ENCODE measurements around the gene DNM3.

DNM3 gene

GRCh38 chr1:172118618-172119017, 277.3 kb downstream of the DNM3 start:
- no peak for DNase-seq

- no peak for DNase-seq
These were observed 277.9 kb downstream of the DNM3 start for GRCh38 chr1:172119184-172119583.

DNA sequence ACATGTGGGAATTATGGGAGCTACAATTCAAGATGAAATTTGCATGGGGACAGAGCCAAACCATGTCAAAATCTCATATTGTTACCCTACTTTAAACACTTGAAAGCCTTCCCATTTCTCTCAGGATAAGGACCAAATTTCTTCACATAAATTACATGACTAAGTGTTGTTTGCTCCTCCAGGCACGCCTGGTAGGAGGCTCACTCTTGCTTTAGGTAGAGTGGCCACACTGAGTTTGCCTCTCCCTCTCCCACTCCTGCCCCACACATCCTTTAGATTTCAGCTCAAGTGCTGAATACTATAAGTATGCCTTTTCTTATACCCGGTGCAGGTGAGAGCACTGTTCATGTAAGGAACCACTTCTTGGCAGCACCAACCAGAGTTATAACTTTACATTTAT, 279.1 kb downstream of the DNM3 start:
- DNase-seq = no peak

DNA sequence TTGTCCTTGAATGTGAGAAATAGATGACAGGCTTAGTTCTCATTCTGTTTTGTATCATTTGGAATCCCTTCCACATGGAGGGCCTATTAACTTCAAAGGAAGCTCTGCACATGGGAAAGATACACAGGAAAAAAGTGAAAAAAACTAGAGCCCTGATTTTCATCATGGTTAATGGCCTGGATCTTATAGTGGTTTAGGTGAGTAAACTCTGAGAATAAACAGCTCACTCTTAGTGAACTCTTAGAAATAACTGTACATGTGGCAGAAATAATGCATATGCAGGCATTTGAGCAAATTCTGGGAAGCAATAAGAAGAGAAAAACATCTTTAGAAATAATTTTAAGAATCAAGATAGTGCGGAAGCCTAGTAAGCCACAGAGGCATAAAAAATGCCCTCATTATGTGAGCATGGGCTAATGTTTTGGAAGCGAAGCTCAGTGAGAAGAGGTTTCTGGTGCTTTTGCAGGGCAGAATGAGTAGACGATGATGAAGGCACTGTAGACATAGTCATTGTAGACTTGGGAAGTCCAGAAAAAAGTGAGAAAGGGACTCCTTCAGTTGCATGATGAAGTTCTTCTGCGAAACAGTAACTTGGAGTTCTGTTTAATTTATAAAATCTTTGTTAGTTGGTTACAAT, 279.9 kb downstream of the DNM3 start:
- no peak for DNase-seq

GRCh38 chr1:172122381-172122780, 281.1 kb downstream of the DNM3 start:
- DNase-seq = no peak

GRCh38 chr1:172125250-172125649, 284.0 kb downstream of the DNM3 start:
- no peak for DNase-seq

DNA sequence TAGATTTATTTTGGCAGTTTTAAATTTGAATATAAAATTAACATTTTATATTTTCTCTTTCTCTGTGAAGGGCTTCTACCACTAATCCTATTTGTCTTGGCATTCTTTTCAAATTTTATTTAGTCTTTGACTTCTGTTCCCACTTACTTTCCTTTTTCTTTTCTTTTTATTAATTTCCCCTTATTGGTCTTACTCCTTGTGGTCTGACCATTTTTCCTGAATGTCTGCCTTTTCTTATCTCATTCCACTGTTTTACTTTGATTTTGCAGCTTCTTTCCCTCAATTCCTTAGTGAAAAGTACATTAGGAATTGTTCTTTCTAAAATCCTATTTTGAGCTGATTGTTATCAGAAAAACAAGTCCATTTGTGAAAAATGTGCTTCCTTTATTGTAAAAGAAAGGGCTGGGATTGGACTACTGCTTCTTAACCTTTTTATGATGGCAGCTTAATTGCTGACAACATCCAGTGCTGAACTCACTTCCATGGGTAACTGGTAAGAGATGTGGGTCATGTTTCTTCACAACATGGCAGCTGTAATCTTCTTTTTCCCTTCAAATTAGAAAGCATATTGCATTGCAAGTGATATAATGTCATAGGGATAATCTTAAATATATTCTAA, 284.6 kb downstream of the DNM3 start:
- no peak for DNase-seq

GRCh38 chr1:172132836-172133235, 291.5 kb downstream of the DNM3 start:
- no peak for DNase-seq

DNA sequence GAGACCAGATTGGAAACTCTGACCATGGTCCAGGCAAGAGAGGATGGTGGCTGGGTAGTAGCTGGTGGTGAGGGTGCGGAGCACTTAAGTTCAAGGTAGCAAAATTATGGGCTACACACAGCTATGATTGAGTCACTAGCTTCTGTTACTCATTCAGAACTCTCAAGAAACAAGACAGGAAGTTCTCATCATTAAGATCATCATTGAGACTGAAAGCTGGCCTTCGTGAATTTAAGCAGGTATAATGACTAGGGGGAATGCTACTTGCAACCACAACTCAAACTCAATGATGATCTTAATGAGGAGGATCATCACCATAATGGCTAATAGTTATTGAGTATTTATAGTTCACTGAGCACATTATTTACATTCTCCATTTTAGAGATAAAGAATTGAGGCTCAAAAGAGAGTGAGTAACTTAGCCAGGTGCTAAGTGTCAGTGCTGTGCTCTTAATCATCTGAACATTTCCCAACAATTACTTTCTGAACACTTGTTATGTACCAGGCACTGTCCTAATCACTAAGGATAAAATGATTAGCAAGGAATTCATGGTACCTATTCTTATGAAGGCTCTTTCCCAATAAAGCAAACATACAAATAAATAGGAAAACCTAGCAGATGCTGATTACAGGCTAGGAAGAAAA, 292.9 kb downstream of the DNM3 start:
- DNase-seq = no peak

- no peak for DNase-seq
These were observed 293.9 kb downstream of the DNM3 start for GRCh38 chr1:172135076-172135672.

DNA sequence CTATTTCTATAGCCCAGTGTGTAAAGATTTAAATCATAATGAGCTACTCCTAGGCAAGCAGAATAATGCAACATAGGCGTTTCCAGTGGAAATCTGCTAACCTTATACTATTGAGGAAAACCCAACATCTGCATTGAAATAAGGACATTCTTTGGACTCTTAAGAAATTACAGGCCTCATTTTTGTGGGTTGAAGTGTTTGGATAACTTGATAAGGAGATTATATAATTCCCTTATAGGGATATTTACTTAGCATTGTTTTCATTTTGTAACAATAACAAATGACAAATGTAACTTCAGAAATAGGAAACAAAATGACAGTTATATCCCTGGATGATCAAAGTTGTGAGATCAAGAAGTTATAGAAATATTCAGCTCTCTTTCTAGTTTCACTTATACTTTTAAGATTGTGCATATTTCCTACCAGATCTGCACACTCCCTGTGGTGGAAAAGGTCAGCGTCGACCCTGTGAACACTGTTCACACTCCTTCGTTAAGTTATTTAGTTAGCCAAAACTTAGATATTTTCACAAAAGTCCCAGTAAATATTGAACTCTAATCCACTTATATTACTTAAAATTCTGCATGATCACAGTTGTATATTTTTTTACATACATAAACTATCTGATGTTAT, 294.8 kb downstream of the DNM3 start:
- no peak for DNase-seq

GRCh38 chr1:172136925-172137324, 295.6 kb downstream of the DNM3 start:
- DNase-seq = no peak

- no peak for DNase-seq
These were observed 296.6 kb downstream of the DNM3 start for GRCh38 chr1:172137703-172138454.

DNA sequence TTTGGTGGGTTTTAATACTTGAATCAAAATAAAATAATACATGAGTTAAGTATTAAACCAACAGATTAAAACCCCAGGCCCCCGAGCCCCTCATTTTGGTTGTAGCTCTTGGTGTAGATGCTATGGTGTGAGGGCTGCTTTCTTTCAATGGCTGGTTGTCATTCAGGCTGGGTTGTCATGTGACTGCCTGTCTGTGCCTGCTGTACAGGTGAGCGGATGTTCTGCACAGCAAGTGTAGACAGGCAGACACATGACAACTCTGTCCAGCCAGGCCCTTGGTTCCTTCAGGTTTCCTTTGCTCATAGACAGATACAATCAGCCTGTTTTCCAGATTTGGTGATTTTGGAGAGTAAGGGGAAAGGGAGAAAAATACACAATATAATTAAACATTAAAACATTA, 297.3 kb downstream of the DNM3 start:
- no peak for DNase-seq

- no peak for DNase-seq
These were observed 297.9 kb downstream of the DNM3 start for GRCh38 chr1:172139196-172139595.

DNA sequence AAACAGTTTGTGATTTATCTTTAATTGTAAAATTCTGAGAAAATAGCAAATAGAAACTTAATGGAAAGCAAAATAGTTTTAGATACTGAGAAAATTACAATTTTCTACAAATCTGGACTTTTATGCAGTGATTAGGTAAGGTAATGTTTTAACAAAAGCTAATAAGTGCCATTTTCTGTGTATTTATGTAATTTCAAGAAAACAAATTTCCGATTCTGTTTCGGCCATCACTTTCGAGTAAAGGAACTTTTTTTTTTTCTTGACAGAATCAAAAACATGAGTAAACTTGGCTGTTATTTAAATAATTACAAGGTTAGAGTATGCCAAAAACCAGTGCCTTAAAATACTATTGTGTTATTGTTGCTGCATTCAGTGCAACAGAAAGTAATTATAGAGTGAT, 298.8 kb downstream of the DNM3 start:
- DNase-seq = no peak

DNA sequence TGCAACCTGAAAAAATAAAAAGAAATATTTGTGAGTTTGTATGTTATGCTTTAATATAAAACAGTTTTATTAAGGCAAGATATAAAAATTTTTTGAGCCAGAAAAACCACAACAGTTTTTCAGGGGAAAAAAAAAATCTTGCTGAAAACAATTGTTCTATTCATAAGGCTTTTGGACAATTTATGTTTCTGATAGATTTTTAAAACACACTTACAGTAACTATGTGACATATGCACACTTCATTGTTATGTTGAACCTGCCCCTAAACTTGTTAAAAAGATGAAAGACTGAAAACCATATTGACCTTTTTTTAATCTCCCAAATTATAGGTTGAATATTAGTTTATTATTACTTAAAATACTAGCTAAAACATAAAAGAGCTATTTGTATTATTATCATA, 299.3 kb downstream of the DNM3 start:
- no peak for DNase-seq

- no peak for DNase-seq
These were observed 300.1 kb downstream of the DNM3 start for GRCh38 chr1:172141341-172141881.

GRCh38 chr1:172142324-172142723, 301.0 kb downstream of the DNM3 start:
- DNase-seq = no peak

DNA sequence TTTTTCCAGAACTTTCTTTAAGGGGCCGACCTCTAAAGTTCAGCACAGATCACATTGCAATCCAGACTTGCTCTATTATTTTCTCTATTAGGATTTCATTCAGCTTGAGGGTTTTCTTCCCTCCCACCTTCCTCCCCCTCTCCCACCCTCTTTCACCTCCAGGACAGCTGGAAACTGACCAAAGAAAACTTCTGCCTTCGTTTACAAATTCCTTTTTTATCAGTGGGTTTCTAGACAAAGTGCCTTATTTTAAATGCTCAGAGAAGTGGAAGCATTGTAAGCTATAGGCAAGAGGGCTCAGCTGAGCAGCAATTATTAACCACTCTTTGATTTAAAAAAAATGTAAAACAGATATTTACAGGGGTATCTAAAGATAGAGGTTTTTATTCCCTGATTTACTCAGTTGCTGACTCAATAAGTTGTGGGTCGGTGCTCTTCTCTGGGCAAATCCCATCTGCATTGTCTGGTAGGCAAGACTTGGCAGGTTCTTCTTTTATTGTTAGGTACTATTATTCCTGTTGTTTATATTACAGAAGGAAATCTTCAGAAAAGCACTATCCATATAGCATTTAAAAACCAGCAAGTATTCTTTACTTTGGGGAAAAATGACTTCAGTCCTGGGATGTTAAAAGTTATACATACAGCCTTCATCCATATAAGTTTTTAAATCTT, 302.2 kb downstream of the DNM3 start:
- DNase-seq = no peak

- DNase-seq = no peak
These were observed 303.3 kb downstream of the DNM3 start for GRCh38 chr1:172144445-172145061.

GRCh38 chr1:172145231-172145651, 303.9 kb downstream of the DNM3 start:
- DNase-seq = no peak

Measured in AML-193 (cell line).